Measurements from ENCODE around the gene BOD1.
"Not testable (repeated sequence)": the region's sequence is repeated elsewhere in the genome, so short reads cannot be mapped to it uniquely, and the experiment has no call there.

The BOD1 gene

GRCh38 chr5:173615884-173616576, 420 bp downstream of the BOD1 start:
- DNase-seq, result peak in 1 of 2 experiments; percentile 18

GRCh38 chr5:173614591-173614990, 1.9 kb downstream of the BOD1 start:
- DNase-seq, result no peak

DNA sequence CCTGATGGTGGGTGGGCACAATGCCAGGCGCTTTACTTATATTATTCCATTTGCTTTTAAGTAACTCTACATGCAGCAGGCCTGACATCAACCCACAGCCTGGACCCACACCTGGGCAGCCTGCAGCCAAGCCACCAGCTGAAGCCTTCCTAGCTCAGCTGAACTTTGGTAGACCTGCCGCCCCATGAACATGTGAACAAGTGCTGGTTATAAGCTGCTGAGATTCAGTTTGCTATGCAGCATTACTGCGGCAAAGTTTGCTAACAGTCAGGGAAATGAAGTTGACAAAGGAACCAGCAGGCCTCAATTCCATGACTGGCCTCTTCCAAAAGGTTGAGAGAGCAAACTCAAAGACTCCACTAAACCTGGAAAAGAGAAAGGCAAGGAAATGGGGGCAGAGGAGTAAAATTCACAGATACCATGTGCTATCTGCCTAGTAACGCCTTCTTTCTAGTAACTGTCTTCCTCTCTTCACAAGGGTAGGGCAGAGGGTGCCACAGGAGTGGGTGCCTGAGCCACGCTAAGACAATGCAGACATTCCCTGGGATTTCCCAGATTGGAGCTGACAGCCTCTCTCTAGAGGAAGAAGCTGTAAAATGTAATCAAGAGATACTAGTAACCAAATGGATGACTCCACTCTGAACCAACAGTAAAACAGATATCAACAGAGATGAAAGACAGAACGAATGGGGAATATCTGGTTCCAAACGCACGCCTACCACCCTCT, 2.9 kb downstream of the BOD1 start:
- DNase-seq, result no peak

- no peak for DNase-seq
Observed at GRCh38 chr5:173612948-173613347, 3.5 kb downstream of the BOD1 start.

DNA sequence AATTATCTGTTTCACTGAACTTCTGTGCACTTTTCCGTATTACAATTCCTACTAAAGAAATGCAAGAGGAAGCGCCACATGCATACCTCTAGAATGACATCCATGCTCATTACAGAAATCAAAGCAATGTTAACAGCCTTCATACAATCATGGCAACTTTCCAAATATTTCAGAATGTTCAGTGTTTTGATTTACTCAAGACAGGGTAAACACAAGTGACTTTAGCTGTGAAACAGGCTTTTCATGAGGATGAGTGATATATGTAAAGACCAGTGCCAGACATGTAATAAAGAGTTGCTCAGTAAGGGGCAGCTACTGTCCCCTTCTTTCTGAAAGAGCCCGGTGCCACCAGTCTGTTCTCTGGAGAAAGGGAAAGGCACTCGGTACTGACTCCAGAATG, 4.7 kb downstream of the BOD1 start:
- no peak for DNase-seq

DNA sequence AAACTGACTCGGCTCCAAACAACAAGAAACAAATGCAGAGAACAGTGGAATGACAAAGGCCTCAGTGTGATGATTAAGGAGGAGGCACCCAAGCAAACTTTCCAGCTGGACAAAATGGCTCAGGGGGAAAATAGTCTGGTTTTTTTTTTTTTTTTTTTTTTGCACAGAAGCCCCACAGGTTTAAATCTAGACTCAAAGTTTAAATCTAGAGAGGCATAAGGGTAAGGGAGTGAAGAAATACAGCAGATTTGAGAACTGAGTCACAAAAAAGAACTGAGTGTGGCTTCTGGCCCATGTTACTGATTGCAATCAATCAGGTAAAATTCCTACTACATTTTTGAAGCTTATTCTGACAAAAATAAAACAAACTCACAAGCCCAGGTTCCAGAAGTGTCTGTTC, 12.3 kb downstream of the BOD1 start:
- DNase-seq, result no peak

- no peak for DNase-seq
Observed at GRCh38 chr5:173602423-173602822, 14.0 kb downstream of the BOD1 start.

DNA sequence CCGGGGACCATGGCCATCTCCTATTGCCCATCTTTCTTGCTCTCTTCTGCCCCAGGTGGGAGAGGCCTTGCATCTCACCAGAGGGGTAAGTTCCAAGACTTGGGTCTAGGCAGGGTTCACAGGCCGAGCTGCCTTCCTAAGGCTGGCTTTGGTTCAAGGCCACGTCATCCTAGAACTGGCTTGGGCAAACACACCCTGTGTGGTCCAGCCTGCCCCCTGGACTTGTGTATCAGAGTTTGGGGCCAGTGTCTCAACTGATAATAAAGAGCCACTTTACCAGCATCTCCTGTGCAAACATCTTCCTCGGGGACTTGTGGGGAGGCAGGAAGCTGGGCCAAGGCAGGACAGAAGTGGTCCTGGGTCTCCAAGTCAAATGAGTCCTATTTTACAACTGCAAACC, 17.8 kb downstream of the BOD1 start:
- DNase-seq, result no peak

DNA sequence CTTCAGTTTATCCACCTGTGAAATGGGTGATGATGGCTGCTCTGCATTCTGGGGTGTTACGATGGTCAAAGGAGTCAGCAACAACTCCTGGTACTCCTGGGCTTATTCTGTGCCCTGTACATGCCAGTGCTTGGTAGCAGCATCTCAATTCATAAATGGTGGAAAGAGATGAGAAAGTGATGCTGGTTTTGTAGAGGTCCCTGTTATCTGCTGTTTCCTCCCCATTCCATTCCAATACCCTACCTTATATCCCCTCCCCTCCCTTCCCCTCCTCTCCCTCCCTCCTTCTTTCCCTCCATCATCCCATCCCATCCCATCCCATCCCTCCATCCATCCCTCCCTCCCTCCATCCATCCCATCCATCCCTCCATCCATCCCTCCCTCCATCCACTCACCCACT, 19.1 kb downstream of the BOD1 start:
- DNase-seq, result no peak

GRCh38 chr5:173595841-173596240, 20.6 kb downstream of the BOD1 start:
- DNase-seq, result no peak

GRCh38 chr5:173594061-173594460, 22.4 kb downstream of the BOD1 start:
- DNase-seq, result no peak

DNA sequence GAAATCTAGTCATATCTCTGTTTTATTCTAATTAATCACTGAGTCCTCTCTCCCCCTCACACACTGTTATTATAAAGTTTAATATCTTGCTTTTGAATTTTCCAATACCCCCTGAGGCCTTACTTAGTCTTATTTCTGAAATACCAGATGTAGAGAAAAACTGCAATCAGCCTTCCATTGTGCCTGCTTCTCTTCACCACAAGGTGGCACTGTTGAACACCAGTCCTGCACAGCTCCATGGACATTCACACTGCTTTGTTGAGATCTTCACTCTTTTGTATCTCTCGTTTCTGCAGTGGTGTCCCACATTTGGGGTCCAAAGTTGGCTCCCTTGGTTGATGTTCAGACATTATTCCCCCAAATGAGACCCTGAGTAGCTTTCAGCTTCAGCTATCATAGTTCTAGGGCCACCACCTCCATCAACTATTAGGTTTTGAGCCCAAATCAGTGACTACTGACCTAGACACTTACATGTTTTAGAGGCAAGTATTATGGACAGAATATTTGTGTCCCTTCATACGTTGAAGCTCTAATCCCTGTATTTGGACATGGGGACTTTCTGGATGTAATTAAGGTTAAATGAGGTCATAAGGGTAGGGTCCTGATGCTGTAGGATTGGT, 24.3 kb downstream of the BOD1 start:
- DNase-seq, result no peak

GRCh38 chr5:173591056-173591514, 25.4 kb downstream of the BOD1 start:
- DNase-seq, result no peak

- DNase-seq, result no peak
Observed at GRCh38 chr5:173590436-173591055, 25.9 kb downstream of the BOD1 start.

GRCh38 chr5:173586133-173586532, 30.3 kb downstream of the BOD1 start:
- DNase-seq, result not testable (repeated sequence)

DNA sequence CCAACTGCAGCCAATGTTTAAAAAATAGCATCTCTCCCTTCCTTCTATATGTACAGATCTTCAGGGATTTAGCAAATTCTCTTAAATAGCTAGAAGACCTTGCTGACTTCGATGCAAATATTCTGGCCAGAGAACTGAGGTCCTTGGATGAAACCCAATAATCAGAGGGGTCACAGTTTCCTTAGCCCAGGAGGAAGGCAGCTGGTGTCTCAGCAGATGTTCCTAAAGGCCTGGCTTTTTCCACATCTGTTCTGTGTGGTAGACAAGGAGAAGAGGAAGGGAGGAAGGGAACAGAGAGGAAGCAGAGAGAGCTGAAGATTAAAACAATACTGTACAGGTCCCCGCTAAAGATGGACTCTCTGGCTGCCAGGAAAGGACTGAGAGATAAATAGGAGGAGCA, 33.1 kb downstream of the BOD1 start:
- no peak for DNase-seq

DNA sequence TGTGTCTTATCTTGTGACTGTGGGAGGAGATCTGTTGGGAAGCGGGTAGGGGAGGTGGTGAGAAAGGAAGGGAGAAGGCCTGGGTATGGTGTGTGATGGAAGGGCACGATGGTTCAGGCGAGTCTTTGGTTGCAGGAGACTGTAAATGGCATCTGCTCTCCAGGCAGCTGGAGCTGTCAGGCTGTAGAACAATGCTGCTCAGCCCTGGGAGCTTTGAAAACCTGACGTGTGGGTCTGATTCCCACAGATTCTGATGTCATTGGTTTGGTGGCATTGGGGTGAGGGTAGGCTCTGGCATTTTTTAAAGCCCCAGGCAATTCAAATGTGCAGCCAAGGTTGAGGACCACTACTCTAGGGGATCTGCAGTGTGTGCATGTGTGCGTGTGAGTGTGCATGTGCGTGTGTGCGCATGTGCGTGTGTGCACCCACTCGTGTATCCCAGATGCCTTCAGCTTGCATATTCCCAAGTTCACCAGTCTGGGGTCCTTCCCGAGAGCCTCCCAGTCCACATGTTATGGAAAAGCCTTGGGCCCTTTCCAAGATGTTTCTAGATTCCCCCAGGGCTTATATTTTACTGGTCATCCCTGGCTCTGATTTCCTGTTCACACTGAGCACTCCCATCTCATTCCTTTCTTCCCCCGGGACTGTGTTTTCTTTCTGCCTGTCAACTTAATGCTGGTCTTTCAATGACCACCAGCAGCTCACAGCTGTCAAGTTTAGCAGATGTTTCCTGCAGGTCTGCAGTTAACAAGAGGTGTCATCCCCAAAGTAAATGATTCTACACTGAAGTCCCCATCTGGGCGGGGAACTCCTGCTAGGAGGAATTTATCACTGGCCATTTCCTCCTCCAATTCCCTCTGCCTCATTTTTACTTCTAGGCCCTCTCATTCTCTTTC, 34.0 kb downstream of the BOD1 start:
- no peak for DNase-seq

- peak; percentile 20 to 30 for DNase-seq
Observed at GRCh38 chr5:173581408-173582215, 34.8 kb downstream of the BOD1 start.

DNA sequence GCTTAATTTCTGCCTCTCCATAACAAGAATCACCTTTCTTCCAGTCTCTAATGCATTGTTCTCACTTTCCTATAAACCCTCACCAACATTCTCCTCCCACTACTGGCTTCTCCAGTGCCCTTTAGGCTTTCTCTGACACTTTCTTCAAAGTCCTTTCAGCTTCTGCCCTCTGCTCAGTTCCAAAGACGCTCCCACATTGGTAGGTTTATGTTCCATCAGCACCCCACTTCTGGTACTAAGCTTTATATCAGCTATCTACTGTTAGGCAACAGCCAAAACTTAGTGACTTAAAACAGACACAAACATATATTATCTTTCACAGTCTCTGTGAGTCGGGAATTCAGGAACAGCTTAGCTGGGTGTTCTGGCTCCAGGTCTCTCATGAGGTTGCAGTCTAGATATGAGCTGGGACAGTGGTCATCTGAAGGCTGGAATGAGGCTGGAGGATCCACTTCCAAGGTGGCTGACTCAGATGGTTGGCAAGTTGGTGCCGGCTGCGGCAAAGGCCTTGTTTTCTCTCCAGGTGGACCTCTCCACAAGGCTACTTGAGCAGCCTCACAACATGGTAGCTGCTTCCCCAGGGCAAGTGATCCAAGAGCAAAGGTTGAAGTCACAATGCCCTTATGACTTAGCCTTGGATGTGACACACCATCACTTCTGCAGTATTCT, 37.4 kb downstream of the BOD1 start:
- DNase-seq, result no peak

GRCh38 chr5:173577817-173578216, 38.6 kb downstream of the BOD1 start:
- DNase-seq, result no peak

DNA sequence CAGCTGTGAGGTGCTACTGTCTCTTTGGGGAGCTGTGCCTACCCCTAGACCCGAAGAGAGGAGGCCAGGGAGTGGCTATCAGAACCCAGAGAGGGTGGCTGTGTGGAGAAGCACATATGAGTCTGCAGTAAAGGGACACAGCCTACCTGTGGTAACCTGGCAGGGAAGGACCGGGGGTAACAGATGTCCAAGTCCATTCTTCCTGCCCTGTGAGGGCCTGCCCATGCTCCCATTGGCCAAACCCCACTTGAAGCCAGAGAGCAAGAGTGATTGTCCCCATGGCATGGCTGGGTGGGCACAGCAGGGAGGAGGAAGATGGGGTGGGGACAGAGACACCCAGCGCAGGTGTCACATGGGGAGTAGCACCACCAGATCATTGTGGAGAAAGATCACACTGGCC, 39.3 kb downstream of the BOD1 start:
- no peak for DNase-seq
